NCI-H526 treated with DMSO at 0.1 percent for 48 hours (cell line): ENCODE results near the gene GNAT1.
"Not testable (repeated sequence)": the region's sequence is repeated elsewhere in the genome, so short reads cannot be mapped to it uniquely, and the experiment has no call there.

Experiments
- DNase-seq: peaks from one replicate; lab custom pipeline; 2025; lab: John Stamatoyannopoulos, UW

The GNAT1 gene

GRCh38 chr3:50203809-50204803 is 12.7 kb downstream of the GNAT1 start:
- no peak for DNase-seq

DNA sequence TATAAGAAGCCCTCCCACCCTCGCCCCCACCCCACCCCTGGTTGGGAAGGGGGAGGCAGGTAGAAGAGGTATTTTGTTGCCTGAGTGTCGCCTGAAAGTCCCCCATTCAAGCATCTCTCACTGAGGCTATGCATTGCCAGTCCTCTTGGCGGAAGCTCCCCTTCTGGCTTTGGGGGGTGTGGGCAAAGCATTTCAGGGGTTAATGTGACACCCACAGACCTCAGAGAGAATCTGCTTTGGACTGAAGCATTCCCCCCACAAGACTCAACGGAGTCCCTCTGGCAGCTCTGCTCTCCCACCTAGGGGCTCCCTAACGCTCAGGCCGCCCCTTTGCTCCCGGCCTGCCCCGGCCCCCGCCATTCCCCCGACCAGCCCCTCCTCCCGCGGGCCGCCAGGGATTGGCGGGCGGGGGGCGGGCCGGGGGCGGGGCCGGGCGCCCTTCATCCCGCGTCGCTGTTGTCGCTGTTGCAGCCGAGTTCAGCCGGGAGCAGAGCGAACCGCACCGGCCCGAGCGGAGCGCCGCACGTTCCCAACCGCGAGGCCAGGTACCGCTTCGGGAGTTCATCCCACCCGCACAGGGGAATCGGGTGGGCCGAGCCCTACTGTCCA is 13.5 kb downstream of the GNAT1 start, which contains the start of gene SLC38A3:
Gene SLC38A3 (plus strand): TSS at position 468 of the 609 bp plus-strand sequence. CDS start 8,929 bp downstream, outside the sequence.
- DNase-seq = no peak

GRCh38 chr3:50205413-50206276 is 14.2 kb downstream of the GNAT1 start:
- DNase-seq = no peak

DNA sequence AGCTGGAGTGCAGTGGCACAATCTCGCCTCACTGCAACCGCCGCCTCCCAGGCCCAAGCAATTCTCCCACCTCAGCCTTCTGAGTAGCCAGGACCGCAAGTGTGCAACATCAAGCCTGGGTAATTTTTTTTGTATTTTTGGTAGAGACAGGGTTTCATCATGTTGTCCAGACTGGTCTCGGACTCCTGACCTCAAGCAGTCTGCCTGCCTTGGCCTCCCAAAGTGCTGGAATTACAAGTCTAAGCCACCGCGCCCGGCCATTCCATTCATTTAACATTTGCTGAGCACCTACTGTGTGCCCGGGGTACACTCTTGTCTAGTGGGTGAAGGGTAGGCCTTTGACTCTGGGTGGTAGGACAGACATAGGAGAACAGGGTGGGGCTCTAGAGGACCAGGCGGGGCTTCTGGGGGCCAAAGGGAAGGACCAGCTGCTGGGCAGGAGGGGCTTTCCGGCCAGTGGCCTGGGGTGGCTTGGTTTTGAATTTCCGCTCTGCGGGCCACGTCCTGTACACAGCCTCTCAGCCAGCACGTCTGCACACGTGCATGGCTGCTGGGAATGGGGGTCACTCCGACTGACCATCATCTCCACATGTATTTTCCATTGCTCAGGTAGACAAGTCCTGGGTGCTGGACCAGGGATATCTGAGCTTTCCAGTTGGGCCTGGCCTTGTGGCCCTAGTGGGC is 16.1 kb downstream of the GNAT1 start:
- no peak for DNase-seq

- DNase-seq = no peak
Observed at GRCh38 chr3:50208677-50209344, 17.4 kb downstream of the GNAT1 start.

DNA sequence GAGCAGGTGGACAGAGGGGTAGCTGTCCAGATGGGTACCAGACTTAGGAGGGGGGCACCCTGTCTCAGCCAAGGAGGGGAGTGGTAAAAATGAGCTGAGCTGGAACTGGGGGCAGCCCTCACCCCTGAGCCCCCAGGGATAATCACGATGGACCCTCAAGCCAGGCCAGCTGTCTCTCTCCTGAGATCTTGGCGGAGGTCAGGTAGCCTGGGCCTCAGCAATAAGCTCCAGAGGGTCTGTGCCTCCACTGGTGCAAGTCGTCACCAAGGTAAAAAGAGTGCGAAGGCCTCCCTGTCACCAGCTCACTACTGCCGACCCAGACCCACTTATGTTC is 18.7 kb downstream of the GNAT1 start:
- no peak for DNase-seq

DNA sequence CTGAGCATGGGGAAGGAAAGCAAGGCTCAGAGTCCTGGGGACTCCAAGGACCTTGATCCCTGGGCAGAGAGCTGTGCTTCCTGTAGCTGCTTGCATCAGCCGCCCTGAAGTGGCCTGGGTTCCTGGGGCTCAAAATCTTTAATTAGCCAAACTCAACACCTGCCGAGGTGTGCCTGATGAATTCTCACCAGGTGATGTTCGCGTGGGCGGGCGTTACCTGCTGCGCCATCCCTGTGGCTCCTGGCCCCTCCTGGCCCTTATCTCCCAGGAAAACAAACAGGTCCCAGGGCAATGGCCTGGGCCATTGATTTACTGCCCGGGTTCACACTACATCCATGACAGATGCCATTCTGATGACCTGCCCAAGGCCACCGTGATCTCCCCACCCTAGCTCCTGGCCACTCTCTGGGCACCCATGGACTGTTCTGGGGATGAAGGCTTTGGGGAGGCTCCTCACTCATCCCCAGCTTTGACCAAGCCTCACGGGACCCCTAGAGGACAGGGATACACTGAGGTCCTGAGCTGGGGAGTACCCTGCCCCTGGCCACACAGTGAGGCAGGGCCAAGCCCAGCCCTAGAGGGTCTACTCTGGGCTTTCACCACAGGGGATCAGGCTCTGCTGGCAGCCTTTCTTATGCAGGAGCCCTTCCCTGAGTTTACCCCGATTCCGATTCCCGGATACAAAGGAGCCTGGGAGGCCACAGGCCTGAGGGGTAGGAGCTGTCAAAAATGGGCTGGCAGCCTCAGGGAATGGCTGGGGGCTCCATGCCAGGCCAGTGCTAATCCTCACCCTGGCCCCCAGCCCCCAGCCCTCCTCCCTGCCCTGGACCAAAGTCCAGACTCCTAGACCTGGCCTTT is 19.3 kb downstream of the GNAT1 start:
- no peak for DNase-seq

- not testable (repeated sequence) for DNase-seq
Observed at GRCh38 chr3:50211368-50211717, 19.9 kb downstream of the GNAT1 start.

DNA sequence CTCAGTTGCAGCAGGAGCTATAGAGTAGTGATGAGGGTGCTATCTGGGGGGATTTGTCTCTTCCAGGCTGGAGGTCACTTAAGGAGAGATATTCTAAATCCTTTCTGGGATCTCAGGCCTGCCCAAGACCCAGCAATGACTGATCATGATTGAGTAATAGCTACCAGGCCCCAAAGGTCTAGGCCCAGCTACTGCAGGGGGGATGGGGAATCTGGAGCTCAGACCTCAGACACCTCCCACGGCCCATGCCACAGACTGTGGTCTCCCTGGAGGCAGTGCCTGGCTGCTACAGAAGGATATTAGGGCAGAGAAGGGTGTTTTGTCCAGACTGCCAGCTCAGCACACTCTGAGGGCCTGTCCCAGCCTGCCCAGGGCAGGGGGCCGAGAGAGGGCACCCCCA is 20.5 kb downstream of the GNAT1 start:
- DNase-seq = no peak

DNA sequence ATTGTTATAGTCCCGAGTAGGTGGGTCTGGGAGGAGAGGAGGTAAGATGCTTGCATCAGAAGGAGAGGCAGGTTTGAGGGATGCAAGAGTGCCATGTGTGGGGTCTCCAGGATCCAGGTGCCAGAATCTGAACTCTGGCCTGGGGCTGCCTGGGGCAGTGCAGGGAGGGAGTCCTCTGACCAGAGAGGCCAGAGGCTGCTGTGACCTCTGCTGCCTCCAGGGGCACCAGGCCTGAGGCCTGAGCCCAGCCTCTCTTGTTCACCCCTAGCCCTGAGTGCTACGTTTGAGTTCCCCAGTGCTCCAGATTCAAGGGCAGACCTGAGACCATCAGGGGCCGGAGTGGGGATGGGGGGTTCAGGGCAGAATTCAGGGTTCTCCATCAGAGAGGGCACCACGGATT is 21.1 kb downstream of the GNAT1 start:
- no peak for DNase-seq

DNA sequence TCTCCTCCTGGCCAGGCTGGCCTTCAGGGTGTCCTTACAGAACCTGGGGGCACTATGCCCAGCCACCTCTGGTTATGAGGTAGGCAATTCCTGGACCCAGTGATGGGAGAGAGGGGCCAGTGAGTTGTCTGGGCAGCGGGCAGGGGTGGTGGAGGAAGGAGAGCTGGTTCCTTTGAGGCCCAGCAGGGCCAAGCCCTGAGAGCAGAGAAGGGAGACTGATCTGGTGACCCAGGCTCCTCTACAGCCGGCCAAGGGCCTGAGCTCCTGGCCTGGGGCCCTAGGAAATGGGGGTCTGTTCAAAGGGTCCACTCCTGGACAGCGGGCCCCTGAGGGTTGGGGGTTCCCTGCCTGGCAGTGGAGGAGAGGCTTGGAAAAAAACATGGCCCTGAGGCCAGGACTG is 21.6 kb downstream of the GNAT1 start:
- DNase-seq = no peak

- DNase-seq = no peak
Observed at GRCh38 chr3:50213373-50213772, 22.0 kb downstream of the GNAT1 start.

DNA sequence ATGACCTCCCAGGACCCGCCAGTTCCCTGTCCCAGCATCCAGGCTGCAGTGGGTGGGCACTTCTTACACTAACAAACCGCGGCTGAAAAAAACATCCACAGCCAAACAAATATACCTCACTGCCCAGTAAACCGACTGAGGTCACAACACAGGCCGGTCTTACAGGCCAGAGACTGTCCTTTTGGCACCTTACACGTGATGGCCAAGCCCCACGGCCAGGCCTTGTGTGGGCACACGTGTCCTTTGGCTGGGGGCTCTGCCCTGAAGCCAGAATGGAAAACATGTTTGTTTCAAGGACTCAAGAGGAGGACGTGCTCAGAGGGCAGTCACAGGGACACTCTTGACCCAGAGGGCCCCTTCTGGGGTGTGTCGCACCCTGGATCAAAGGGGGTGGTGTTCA is 23.4 kb downstream of the GNAT1 start:
- no peak for DNase-seq

- no peak for DNase-seq
Observed at GRCh38 chr3:50215529-50215928, 24.1 kb downstream of the GNAT1 start.

DNA sequence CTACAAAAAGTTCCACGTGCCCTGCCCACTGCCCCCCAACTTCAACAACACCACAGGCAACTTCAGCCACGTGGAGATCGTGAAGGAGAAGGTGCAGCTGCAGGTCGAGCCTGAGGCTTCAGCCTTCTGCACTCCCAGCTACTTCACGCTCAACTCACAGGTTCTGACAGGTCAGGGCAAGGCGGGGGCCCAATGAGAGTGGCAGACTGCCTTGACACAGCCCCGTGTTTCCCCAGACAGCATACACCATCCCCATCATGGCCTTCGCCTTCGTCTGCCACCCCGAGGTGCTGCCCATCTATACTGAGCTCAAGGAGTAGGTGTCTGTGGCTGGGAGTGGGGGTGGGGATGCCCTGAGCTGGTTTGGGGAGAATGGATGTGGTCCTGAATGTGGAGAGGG is 26.3 kb downstream of the GNAT1 start:
- DNase-seq = no peak

DNA sequence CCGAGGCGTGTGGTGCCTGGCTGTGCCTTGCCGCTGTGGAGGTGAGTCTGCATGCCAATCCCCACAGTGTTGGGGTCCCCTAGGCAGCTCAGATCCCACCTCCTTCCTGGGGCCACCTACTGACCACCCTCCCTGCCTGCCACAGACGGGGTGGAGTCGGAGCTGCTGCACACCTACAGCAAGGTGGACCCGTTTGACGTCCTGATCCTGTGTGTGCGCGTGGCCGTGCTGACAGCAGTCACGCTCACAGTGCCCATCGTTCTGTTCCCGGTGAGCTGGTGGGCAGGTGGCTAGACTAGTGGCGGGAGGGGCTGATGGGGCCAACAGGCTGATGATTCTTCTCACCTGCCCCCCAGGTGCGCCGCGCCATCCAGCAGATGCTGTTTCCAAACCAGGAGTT is 27.0 kb downstream of the GNAT1 start:
- DNase-seq = no peak

DNA sequence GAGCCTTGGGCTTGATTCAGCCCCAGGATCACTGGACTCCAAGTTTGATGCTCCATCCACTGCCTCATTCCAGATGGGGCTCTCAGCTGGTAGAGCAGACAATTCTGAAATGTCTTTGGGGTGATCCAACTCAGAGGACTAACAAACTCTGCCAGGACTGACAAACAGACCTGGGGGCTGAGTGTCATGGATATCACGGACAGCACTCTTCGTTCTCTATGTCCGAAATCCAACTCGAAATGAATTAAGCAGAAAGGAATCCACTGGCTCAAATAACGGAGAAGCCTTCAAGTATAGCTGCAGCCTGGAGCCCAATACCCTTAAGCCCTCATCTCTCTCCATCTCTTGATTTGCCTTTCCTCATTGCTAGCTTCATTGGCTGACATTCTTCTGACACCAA is 27.9 kb downstream of the GNAT1 start:
- DNase-seq = no peak

DNA sequence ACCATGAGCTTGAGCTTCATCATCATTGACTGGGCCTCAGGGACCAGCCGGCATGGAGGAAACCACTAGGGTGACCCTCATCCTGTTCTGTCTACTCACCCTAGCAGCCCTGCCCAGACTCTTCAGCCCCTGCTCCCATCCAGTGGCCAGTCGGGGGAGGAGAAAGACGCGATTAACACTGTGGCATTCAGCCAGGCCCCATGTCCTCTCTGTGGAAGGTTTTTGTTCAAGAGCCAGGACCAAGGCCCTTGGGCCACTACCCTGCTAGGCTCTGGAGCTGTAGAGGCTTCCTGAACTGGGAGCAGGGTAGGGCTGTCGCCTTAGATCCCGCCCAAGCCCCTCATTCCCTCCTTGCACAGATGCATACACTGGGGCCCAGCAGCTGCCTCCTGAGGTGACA is 28.7 kb downstream of the GNAT1 start:
- no peak for DNase-seq

DNA sequence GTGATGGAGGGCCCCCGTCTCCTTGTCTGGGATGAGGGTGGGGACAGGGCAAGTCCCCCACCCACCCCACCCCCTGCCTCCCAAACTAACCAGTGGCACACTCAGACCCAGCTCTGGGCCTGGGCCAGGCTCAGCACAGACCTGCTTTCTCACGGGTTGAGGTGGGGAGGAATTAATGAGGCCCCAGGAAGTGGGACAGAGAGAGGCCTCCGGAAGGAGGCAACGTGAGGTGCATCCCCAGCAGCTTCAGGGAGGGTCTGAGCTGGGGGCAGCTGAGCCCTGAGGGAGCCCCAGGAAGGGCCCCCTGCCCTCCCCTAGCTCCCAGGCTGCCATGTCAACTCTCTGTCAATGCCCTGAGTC is 29.6 kb downstream of the GNAT1 start:
- DNase-seq = no peak

DNA sequence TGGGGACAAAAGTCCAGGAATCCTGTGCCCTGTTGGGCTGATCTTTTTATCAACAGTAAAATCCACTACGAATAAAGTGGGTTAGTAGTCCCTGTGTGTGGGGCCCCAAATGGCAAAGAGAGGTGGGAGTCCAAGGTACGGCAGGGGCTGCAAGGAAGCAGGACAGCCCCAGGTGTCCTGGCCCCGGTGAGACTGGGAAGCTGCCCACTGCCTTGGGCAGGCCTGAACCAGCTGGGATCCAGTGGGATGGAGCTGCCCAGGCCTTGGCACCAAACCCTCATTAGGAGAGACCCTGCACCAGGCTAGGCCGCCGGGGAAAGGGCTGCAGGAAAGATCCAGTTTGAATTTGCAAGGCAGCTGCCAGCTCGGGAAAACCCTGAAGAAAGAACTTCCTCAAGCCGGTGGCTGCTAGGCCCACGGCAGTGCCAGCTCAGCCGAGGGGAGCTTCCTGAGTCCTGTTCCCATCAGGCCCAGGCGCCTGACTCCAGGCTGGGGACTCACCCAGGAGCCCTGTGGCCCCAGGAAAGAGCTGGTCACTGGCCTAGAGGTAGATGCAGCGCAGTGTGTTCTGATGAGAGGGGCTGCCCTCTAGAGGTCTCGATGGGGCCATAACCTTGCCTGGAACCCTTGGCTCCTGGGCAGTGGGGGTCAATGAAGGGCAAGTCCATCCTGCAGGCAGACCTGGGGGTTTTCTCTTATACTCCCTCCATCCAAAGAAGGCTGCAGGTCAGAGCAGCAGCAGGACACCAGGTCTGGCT is 30.2 kb downstream of the GNAT1 start:
- DNase-seq = no peak
